Endodermal cell (in vitro differentiated cells): ENCODE measurements around the gene ATN1. TPM values are rescaled to one million over a fixed set of nuclear protein-coding genes. Genes with fewer than 3 reads are reported as not detected.

Experiments
- DNase-seq: peaks from one replicate; pipeline ENCODE4 v3.0.0-alpha.2; 2017
- H3K27ac ChIP-seq: 2 replicates; pipeline ENCODE4 v1.5.1; 2013; ENCODE audit warnings: mild to moderate bottlenecking, low read depth, low read length, moderate library complexity
- H3K27me3 ChIP-seq: 2 replicates; pipeline ENCODE4 v1.6.1; 2013; ENCODE audit warnings: mild to moderate bottlenecking, low read length, moderate library complexity; ENCODE audit not compliant: insufficient read depth, control insufficient read depth, poor library complexity, severe bottlenecking
- H3K36me3 ChIP-seq: 2 replicates; pipeline ENCODE4 v1.7.0; 2013; ENCODE audit warnings: mild to moderate bottlenecking, low read length, moderate library complexity; ENCODE audit not compliant: control insufficient read depth, insufficient read depth
- H3K4me1 ChIP-seq: one replicate; pipeline ENCODE4 v1.7.0; 2013; ENCODE audit warnings: low read length; ENCODE audit not compliant: control insufficient read depth, insufficient read depth
- H3K4me3 ChIP-seq: 2 replicates; pipeline ENCODE4 v1.5.1; 2013; ENCODE audit warnings: mild to moderate bottlenecking, low read length, moderate library complexity
- H3K9ac ChIP-seq: 2 replicates; pipeline ENCODE4 v1.6.1; 2013; ENCODE audit warnings: mild to moderate bottlenecking, low read length, moderate library complexity; ENCODE audit not compliant: poor library complexity, severe bottlenecking; ENCODE audit errors: extremely low read depth
- H3K9me3 ChIP-seq: 2 replicates; pipeline ENCODE4 v1.6.1; 2013; ENCODE audit warnings: mild to moderate bottlenecking, low read length, moderate library complexity; ENCODE audit not compliant: control insufficient read depth
- H3K27ac Mint-ChIP-seq: 2 replicates; pipeline ENCODE4 v1.8.0; 2020; ENCODE audit warnings: mixed read lengths
- H3K27me3 Mint-ChIP-seq: 2 replicates; pipeline ENCODE4 v1.8.0; 2021; ENCODE audit warnings: mild to moderate bottlenecking, mixed read lengths; ENCODE audit not compliant: insufficient read depth
- H3K36me3 Mint-ChIP-seq: 2 replicates; pipeline ENCODE4 v1.8.0; 2020; ENCODE audit warnings: low read depth, mixed read lengths
- H3K4me1 Mint-ChIP-seq: 2 replicates; pipeline ENCODE4 v1.8.0; 2020; ENCODE audit warnings: mixed read lengths
- H3K4me3 Mint-ChIP-seq: 2 replicates; pipeline ENCODE4 v1.8.0; 2020; ENCODE audit warnings: mild to moderate bottlenecking, moderate library complexity, mixed read lengths
- H3K9me3 Mint-ChIP-seq: 2 replicates; pipeline ENCODE4 v1.8.0; 2020; ENCODE audit warnings: mild to moderate bottlenecking, mixed read lengths
- CTCF ChIP-seq: fragments of 200-600 bp; sonication (generic); conservative IDR thresholded peaks from 2 replicates; pipeline ENCODE4 v1.5.0; 2021; ENCODE audit warnings: antibody characterized with exemption, mild to moderate bottlenecking
- WGBS, 2 experiments: methylation state at CpG; one replicate each; pipeline versions ENCODE4 v1.1.5 to v1.1.7; 2013; ENCODE audit warnings: missing lambda C conversion rate in 2 of 2, mixed read lengths in 1 of 2; ENCODE audit not compliant: insufficient coverage in 1 of 2, insufficient read length in 1 of 2; 5-methylcytosine and 5-hydroxymethylcytosine counted together
- total RNA-seq, 2 donors: library from RNA; stranded (reverse); fragmentation: NEBNext Ultra II Directional in 1 of 2; extraction: Animal tissue kit (Norgen Biotek cat#: 25700) in 1 of 2; gene quantifications; 2 replicates in 1 of 2; 3 replicates in 1 of 2; pipeline ENCODE4 v1.2.1, GENCODE V29; 2021

ATN1 gene
- total RNA-seq, 2 donors from 2014 or later, result 111 to 244 TPM

- Histone ChIP-seq H3K4me3 (no peak overlapping the region), H3K36me3 (peaks cover 75% of the 10 kb centered on the region), H3K4me1 (no peaks in the 10 kb centered on the region), H3K27me3 (no peaks in the 10 kb centered on the region), H3K9ac (no peak overlapping the region), H3K9me3 (no peaks in the 10 kb centered on the region), H3K27ac (no peak overlapping the region)
- TF ChIP-seq CTCF, result no peak
- H3K4me1 Mint-ChIP-seq, result no peaks in the 10 kb centered on the region
- peak overlapping the region; percentile 28 for H3K27ac Mint-ChIP-seq
- H3K36me3 Mint-ChIP-seq, result peaks cover 90% of the 10 kb centered on the region
- no peaks in the 10 kb centered on the region for H3K27me3 Mint-ChIP-seq
- no peaks in the 10 kb centered on the region for H3K9me3 Mint-ChIP-seq
- DNase-seq, result no peak
- 87 to 96% methylated on average over 3 to 6 of the region's 6 CpGs for WGBS, 2 experiments
- H3K4me3 Mint-ChIP-seq, result no peak overlapping the region
Observed at GRCh38 chr12:6978188-6978587, 50.4 kb downstream of the ATN1 start.

GRCh38 chr12:6978611-6979011 is 50.9 kb downstream of the ATN1 start:
- DNase-seq, result no peak
- no peak overlapping the region for H3K4me3 Mint-ChIP-seq
- H3K9me3 Mint-ChIP-seq, result no peaks in the 10 kb centered on the region
- no peak overlapping the region for H3K27ac ChIP-seq
- H3K36me3 Mint-ChIP-seq, result peaks cover 87% of the 10 kb centered on the region
- H3K9me3 ChIP-seq, result no peaks in the 10 kb centered on the region
- H3K4me1 Mint-ChIP-seq, result no peaks in the 10 kb centered on the region
- H3K27me3 ChIP-seq, result no peaks in the 10 kb centered on the region
- no peaks in the 10 kb centered on the region for H3K27me3 Mint-ChIP-seq
- H3K36me3 ChIP-seq, result peaks cover 79% of the 10 kb centered on the region
- peak overlapping the region; percentile 28 for H3K27ac Mint-ChIP-seq
- no peaks in the 10 kb centered on the region for H3K4me1 ChIP-seq
- TF ChIP-seq CTCF, result no peak
- H3K4me3 ChIP-seq, result no peak overlapping the region
- WGBS, 2 experiments, result 93 to 94% methylated on average over 3 of the region's 3 CpGs
- no peak overlapping the region for H3K9ac ChIP-seq

- H3K9me3 Mint-ChIP-seq, result no peaks in the 10 kb centered on the region
- H3K27me3 Mint-ChIP-seq, result no peaks in the 10 kb centered on the region
- 92 to 93% methylated on average over 6 of the region's 6 CpGs for WGBS, 2 experiments
- H3K4me1 ChIP-seq, result no peaks in the 10 kb centered on the region
- H3K27me3 ChIP-seq, result no peaks in the 10 kb centered on the region
- no peak overlapping the region for H3K4me3 Mint-ChIP-seq
- no peak overlapping the region for H3K27ac ChIP-seq
- no peaks in the 10 kb centered on the region for H3K9me3 ChIP-seq
- no peaks in the 10 kb centered on the region for H3K4me1 Mint-ChIP-seq
- peaks cover 83% of the 10 kb centered on the region for H3K36me3 Mint-ChIP-seq
- TF ChIP-seq CTCF, result no peak
- peaks cover 79% of the 10 kb centered on the region for H3K36me3 ChIP-seq
- H3K4me3 ChIP-seq, result no peak overlapping the region
- no peak for DNase-seq
- peak overlapping the region; percentile 28 for H3K27ac Mint-ChIP-seq
- H3K9ac ChIP-seq, result no peak overlapping the region
Observed at GRCh38 chr12:6979021-6979420, 51.3 kb downstream of the ATN1 start.
